ENCODE data around the gene PDHB. TPM values are rescaled to one million over a fixed set of nuclear protein-coding genes. Genes with fewer than 3 reads are reported as not detected.

The PDHB gene
- total RNA-seq, 1 donor from 2014 or later, result 87.7 TPM

DNA sequence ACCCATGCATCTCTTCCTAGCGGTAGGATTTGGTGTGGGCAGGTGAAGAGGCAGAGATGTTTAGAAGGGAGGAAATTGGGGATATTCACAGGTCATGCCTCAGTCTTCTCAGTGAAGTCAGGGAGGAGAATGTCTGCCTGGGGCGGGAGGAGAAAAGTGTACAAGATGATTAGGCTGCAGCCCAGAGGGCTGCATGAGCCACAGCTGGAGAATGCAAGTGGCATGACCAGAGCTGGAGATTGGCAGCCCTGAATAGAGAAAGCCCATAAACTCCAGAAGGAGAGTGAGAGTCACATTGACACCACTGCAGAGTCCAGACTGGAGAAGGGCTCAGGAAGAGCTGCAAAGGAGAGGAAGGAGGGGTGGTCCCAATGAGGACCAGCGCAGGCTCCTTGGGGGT, 22.6 kb downstream of the PDHB start:
- Mint-ChIP-seq H3K36me3 (ENCODE audit: low read depth, unreplicated experiment) (peaks cover 32% of the 10 kb centered on the region), H3K27ac (ENCODE audit: unreplicated experiment) (peak overlapping the region; percentile 62), H3K4me1 (ENCODE audit: low read depth, unreplicated experiment) (peaks cover 6% of the 10 kb centered on the region), H3K27me3 (ENCODE audit: low read depth, unreplicated experiment) (no peaks in the 10 kb centered on the region), H3K9me3 (ENCODE audit: unreplicated experiment) (no peaks in the 10 kb centered on the region), H3K4me3 (ENCODE audit: unreplicated experiment) (no peak overlapping the region)
- no peaks in the 10 kb centered on the region for H4K20me1 ChIP-seq (ENCODE audit: insufficient read depth, low read length)
- H3K4me1 ChIP-seq (ENCODE audit: insufficient read depth, low read length), result no peaks in the 10 kb centered on the region
- no peak overlapping the region for H2AFZ ChIP-seq (ENCODE audit: low read depth, low read length)
- TF ChIP-seq, protein P1, sequence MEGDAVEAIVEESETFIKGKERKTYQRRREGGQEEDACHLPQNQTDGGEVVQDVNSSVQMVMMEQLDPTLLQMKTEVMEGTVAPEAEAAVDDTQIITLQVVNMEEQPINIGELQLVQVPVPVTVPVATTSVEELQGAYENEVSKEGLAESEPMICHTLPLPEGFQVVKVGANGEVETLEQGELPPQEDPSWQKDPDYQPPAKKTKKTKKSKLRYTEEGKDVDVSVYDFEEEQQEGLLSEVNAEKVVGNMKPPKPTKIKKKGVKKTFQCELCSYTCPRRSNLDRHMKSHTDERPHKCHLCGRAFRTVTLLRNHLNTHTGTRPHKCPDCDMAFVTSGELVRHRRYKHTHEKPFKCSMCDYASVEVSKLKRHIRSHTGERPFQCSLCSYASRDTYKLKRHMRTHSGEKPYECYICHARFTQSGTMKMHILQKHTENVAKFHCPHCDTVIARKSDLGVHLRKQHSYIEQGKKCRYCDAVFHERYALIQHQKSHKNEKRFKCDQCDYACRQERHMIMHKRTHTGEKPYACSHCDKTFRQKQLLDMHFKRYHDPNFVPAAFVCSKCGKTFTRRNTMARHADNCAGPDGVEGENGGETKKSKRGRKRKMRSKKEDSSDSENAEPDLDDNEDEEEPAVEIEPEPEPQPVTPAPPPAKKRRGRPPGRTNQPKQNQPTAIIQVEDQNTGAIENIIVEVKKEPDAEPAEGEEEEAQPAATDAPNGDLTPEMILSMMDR (IDR thresholded peaks at IDR 0.05; ENCODE audit: insufficient read depth, low read depth, low read length), result no peak
- no peak for TF ChIP-seq EZH2 (IDR thresholded peaks at IDR 0.05; ENCODE audit: insufficient read depth, low read length)
- FAIRE-seq, result no peak
- H3K27ac ChIP-seq (ENCODE audit: low read depth, low read length), result no peak overlapping the region
- H3K4me2 ChIP-seq (ENCODE audit: low read length), result no peak overlapping the region
- no peaks in the 10 kb centered on the region for H3K9me3 ChIP-seq (ENCODE audit: insufficient read depth, low read depth, low read length)
- DNase-seq (ENCODE audit: low read depth), result no peak
- no peak overlapping the region for H3K9ac ChIP-seq (ENCODE audit: low read length)
- no peaks in the 10 kb centered on the region for H3K27me3 ChIP-seq (ENCODE audit: insufficient read depth, low read length)
- no peaks in the 10 kb centered on the region for H3K79me2 ChIP-seq (ENCODE audit: insufficient read depth, low read length)
- peaks cover 17% of the 10 kb centered on the region for H3K36me3 ChIP-seq (ENCODE audit: insufficient read depth, low read length)
- no peak overlapping the region for H3K4me3 ChIP-seq (ENCODE audit: insufficient read depth, low read depth, low read length)

DNA sequence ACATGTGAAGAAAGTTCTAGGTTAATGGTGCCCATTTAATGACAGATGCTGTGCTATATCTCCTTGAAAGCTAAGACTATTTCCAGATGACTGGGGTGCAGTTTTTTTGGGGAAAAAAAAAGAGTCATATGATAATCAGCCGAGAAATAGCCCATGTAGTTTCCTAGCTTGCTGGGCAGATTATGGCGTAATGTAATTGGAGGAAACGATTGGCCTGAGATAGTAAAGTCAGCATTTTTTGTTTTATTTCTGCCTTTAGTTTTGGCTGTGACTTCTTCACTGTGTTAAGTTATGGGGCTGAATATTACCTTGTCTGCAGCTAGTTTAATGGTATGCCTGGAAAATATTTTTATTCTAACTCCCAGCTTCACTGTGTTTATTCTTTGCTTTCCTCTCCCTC, 24.0 kb downstream of the PDHB start:
- Histone ChIP-seq H3K4me3 (ENCODE audit: insufficient read depth, low read depth, low read length) (no peak overlapping the region), H3K4me1 (ENCODE audit: insufficient read depth, low read length) (peaks cover 6% of the 10 kb centered on the region), H3K36me3 (ENCODE audit: insufficient read depth, low read length) (peaks cover 17% of the 10 kb centered on the region), H3K27me3 (ENCODE audit: insufficient read depth, low read length) (no peaks in the 10 kb centered on the region), H3K79me2 (ENCODE audit: insufficient read depth, low read length) (no peaks in the 10 kb centered on the region), H3K27ac (ENCODE audit: low read depth, low read length) (no peak overlapping the region), H3K9ac (ENCODE audit: low read length) (no peak overlapping the region), H3K9me3 (ENCODE audit: insufficient read depth, low read depth, low read length) (no peaks in the 10 kb centered on the region), H2AFZ (ENCODE audit: low read depth, low read length) (no peak overlapping the region), H3K4me2 (ENCODE audit: low read length) (no peak overlapping the region), H4K20me1 (ENCODE audit: insufficient read depth, low read length) (no peaks in the 10 kb centered on the region)
- TF ChIP-seq, protein P1 (IDR thresholded peaks at IDR 0.05; ENCODE audit: insufficient read depth, low read depth, low read length), result no peak
- TF ChIP-seq EZH2 (IDR thresholded peaks at IDR 0.05; ENCODE audit: insufficient read depth, low read length), result no peak
- H3K27ac Mint-ChIP-seq (ENCODE audit: unreplicated experiment), result no peak overlapping the region
- H3K36me3 Mint-ChIP-seq (ENCODE audit: low read depth, unreplicated experiment), result peaks cover 32% of the 10 kb centered on the region
- FAIRE-seq (no peak), DNase-seq (ENCODE audit: low read depth) (no peak)
- no peaks in the 10 kb centered on the region for H3K9me3 Mint-ChIP-seq (ENCODE audit: unreplicated experiment)
- H3K4me1 Mint-ChIP-seq (ENCODE audit: low read depth, unreplicated experiment), result peaks cover 8% of the 10 kb centered on the region
- H3K4me3 Mint-ChIP-seq (ENCODE audit: unreplicated experiment), result no peak overlapping the region
- H3K27me3 Mint-ChIP-seq (ENCODE audit: low read depth, unreplicated experiment), result no peaks in the 10 kb centered on the region

DNA sequence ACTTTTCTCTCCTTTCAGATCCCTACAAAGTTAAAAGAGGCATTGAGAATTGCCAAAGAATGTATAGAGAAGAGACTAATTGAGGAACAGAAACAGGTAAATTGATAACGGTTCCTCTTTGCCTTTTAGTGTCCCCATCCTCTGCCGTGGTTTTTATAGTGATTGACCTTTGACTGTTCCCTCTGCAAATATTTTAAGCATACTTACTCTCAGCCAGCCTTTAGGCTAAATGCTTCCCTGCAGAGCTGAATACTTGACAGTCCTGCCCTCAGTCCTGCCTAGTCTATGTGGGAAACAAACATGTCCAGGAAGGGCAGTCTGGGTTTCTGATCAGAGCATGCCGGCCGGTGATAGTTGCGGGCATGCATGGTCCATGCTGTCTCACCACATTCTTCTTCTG, 24.7 kb downstream of the PDHB start:
- no peaks in the 10 kb centered on the region for H3K27me3 Mint-ChIP-seq (ENCODE audit: low read depth, unreplicated experiment)
- H3K4me3 Mint-ChIP-seq (ENCODE audit: unreplicated experiment), result no peak overlapping the region
- H3K9ac ChIP-seq (ENCODE audit: low read length), result no peak overlapping the region
- H4K20me1 ChIP-seq (ENCODE audit: insufficient read depth, low read length), result no peaks in the 10 kb centered on the region
- no peak overlapping the region for H3K27ac ChIP-seq (ENCODE audit: low read depth, low read length)
- H3K27ac Mint-ChIP-seq (ENCODE audit: unreplicated experiment), result no peak overlapping the region
- peaks cover 32% of the 10 kb centered on the region for H3K36me3 Mint-ChIP-seq (ENCODE audit: low read depth, unreplicated experiment)
- no peaks in the 10 kb centered on the region for H3K9me3 ChIP-seq (ENCODE audit: insufficient read depth, low read depth, low read length)
- H3K4me1 Mint-ChIP-seq (ENCODE audit: low read depth, unreplicated experiment), result peaks cover 16% of the 10 kb centered on the region
- H2AFZ ChIP-seq (ENCODE audit: low read depth, low read length), result no peak overlapping the region
- TF ChIP-seq, protein P1 (IDR thresholded peaks at IDR 0.05; ENCODE audit: insufficient read depth, low read depth, low read length), result no peak
- no peak for TF ChIP-seq EZH2 (IDR thresholded peaks at IDR 0.05; ENCODE audit: insufficient read depth, low read length)
- no peak for FAIRE-seq
- H3K4me2 ChIP-seq (ENCODE audit: low read length), result no peak overlapping the region
- H3K27me3 ChIP-seq (ENCODE audit: insufficient read depth, low read length), result no peaks in the 10 kb centered on the region
- no peak overlapping the region for H3K4me3 ChIP-seq (ENCODE audit: insufficient read depth, low read depth, low read length)
- H3K79me2 ChIP-seq (ENCODE audit: insufficient read depth, low read length), result no peaks in the 10 kb centered on the region
- no peak for DNase-seq (ENCODE audit: low read depth)
- peaks cover 14% of the 10 kb centered on the region for H3K4me1 ChIP-seq (ENCODE audit: insufficient read depth, low read length)
- H3K9me3 Mint-ChIP-seq (ENCODE audit: unreplicated experiment), result no peaks in the 10 kb centered on the region
- H3K36me3 ChIP-seq (ENCODE audit: insufficient read depth, low read length), result peaks cover 17% of the 10 kb centered on the region
